Natural killer cell treated with Interleukin-12 subunit alpha and Interleukin-12 subunit beta and Interleukin-15 and Interleukin-18, amount 100 ng/mL, for 72 hours (primary cell): Measurements from ENCODE around the gene HOXD11. TPM values are rescaled to one million over a fixed set of nuclear protein-coding genes. Genes with fewer than 3 reads are reported as not detected.

Experiments used
- ATAC-seq, 2 donors: fragments of 150-1000 bp; cut with Tn5 transposase in 1 of 2; sonication (Bioruptor Pico), chemical (Tn5 transposase) in 1 of 2; 2 replicates each; pipeline ENCODE4 v1.10.0; 2021
- DNase-seq: peaks from one replicate; pipeline ENCODE4 v3.0.0; 2022; ENCODE audit warnings: low spot score
- H3K27ac Mint-ChIP-seq, 2 donors: 1 replicate in 1 of 2; 2 replicates in 1 of 2; pipeline ENCODE4 v1.8.0; 2022; ENCODE audit warnings: mixed read lengths in 2 of 2, mild to moderate bottlenecking in 1 of 2, moderate library complexity in 1 of 2
- H3K27me3 Mint-ChIP-seq, 2 donors: 1 replicate in 1 of 2; 2 replicates in 1 of 2; pipeline ENCODE4 v1.8.0; 2022; ENCODE audit warnings: mixed read lengths in 2 of 2
- H3K36me3 Mint-ChIP-seq: one replicate; pipeline ENCODE4 v1.8.0; 2022; ENCODE audit warnings: mixed read lengths
- H3K4me1 Mint-ChIP-seq, 2 donors: 1 replicate in 1 of 2; 2 replicates in 1 of 2; pipeline ENCODE4 v1.8.0; 2022; ENCODE audit warnings: low read depth in 2 of 2, mixed read lengths in 2 of 2, mild to moderate bottlenecking in 1 of 2
- H3K4me3 Mint-ChIP-seq: one replicate; pipeline ENCODE4 v1.8.0; 2022; ENCODE audit warnings: mixed read lengths
- H3K9me3 Mint-ChIP-seq: 2 replicates; pipeline ENCODE4 v1.8.0; 2022; ENCODE audit warnings: mixed read lengths
- total RNA-seq, 2 donors: library from RNA; stranded (reverse); gene quantifications; one replicate each; pipeline ENCODE4 v1.2.3, GENCODE V29; 2022

Gene HOXD11
- total RNA-seq, 2 donors from 2014 or later, result not detected

GRCh38 chr2:176102309-176102866 is 4.7 kb upstream of the HOXD11 start:
- H3K27me3 Mint-ChIP-seq, result peaks cover 57 to 66% of the 10 kb centered on the region in 2 donors
- no peak overlapping the region for H3K4me3 Mint-ChIP-seq
- peaks cover 7% of the 10 kb centered on the region for H3K36me3 Mint-ChIP-seq
- peaks cover 13 to 16% of the 10 kb centered on the region in 2 donors for H3K4me1 Mint-ChIP-seq
- ATAC-seq, result no peak
- no peak overlapping the region for H3K27ac Mint-ChIP-seq
- DNase-seq, result peak; percentile 18
- H3K9me3 Mint-ChIP-seq, result no peaks in the 10 kb centered on the region

GRCh38 chr2:176103194-176103593 is 3.9 kb upstream of the HOXD11 start:
- no peak for ATAC-seq
- peaks cover 7% of the 10 kb centered on the region for H3K36me3 Mint-ChIP-seq
- peaks cover 50 to 61% of the 10 kb centered on the region in 2 donors for H3K27me3 Mint-ChIP-seq
- H3K4me3 Mint-ChIP-seq, result no peak overlapping the region
- H3K4me1 Mint-ChIP-seq, result peaks cover 8 to 12% of the 10 kb centered on the region in 2 donors
- H3K27ac Mint-ChIP-seq, result no peak overlapping the region
- no peaks in the 10 kb centered on the region for H3K9me3 Mint-ChIP-seq
- no peak for DNase-seq

GRCh38 chr2:176103742-176104315 is 3.3 kb upstream of the HOXD11 start:
- Mint-ChIP-seq H3K27me3 (peaks cover 54 to 63% of the 10 kb centered on the region in 2 donors), H3K4me1 (peaks cover 8 to 14% of the 10 kb centered on the region in 2 donors), H3K9me3 (no peaks in the 10 kb centered on the region), H3K27ac (no peak overlapping the region), H3K36me3 (peaks cover 7% of the 10 kb centered on the region), H3K4me3 (no peak overlapping the region)
- ATAC-seq (no peak), DNase-seq (peak; percentile 37)

- Mint-ChIP-seq H3K4me3 (no peak overlapping the region), H3K27ac (no peak overlapping the region), H3K27me3 (peaks cover 61 to 65% of the 10 kb centered on the region in 2 donors), H3K36me3 (peaks cover 7% of the 10 kb centered on the region), H3K9me3 (no peaks in the 10 kb centered on the region), H3K4me1 (peaks cover 8 to 18% of the 10 kb centered on the region in 2 donors)
- peak; percentile 29 for DNase-seq
- no peak for ATAC-seq
Observed at GRCh38 chr2:176104316-176105077, 2.6 kb upstream of the HOXD11 start.

- Mint-ChIP-seq H3K27me3 (peaks cover 68% of the 10 kb centered on the region in 2 donors), H3K4me1 (peaks cover 8 to 18% of the 10 kb centered on the region in 2 donors), H3K27ac (peak overlapping the region in 1 of 2 donors; percentile 7), H3K4me3 (no peak overlapping the region), H3K36me3 (peaks cover 7% of the 10 kb centered on the region), H3K9me3 (no peaks in the 10 kb centered on the region)
- DNase-seq (no peak), ATAC-seq (no peak)
Observed at GRCh38 chr2:176105078-176105729, 1.9 kb upstream of the HOXD11 start.

- Mint-ChIP-seq H3K36me3 (peaks cover 7% of the 10 kb centered on the region), H3K4me3 (peak overlapping the region; percentile 40), H3K27me3 (peaks cover 68 to 71% of the 10 kb centered on the region in 2 donors), H3K27ac (peak overlapping the region in 1 of 2 donors; percentile 7), H3K9me3 (no peaks in the 10 kb centered on the region), H3K4me1 (peaks cover 8 to 18% of the 10 kb centered on the region in 2 donors)
- DNase-seq (peak; percentile 20), ATAC-seq (peak in 1 of 2 donors; percentile 19)
Observed at GRCh38 chr2:176105730-176106580, 1.1 kb upstream of the HOXD11 start.

- Mint-ChIP-seq H3K4me3 (no peak overlapping the region), H3K4me1 (peaks cover 8 to 18% of the 10 kb centered on the region in 2 donors)
Observed at GRCh38 chr2:176107731-176108181, 676 bp downstream of the HOXD11 start.

GRCh38 chr2:176109192-176109901 is 2.3 kb downstream of the HOXD11 start:
- H3K4me1 Mint-ChIP-seq, result peaks cover 8 to 18% of the 10 kb centered on the region in 2 donors
- peaks cover 60 to 71% of the 10 kb centered on the region in 2 donors for H3K27me3 Mint-ChIP-seq
- no peak overlapping the region for H3K27ac Mint-ChIP-seq
- H3K36me3 Mint-ChIP-seq, result peaks cover 7% of the 10 kb centered on the region
- no peak for DNase-seq
- no peak for ATAC-seq
- no peaks in the 10 kb centered on the region for H3K9me3 Mint-ChIP-seq
- H3K4me3 Mint-ChIP-seq, result no peak overlapping the region

More at GRCh38 chr2:176107731-176108181, 676 bp downstream of the HOXD11 start:
- peaks cover 7% of the 10 kb centered on the region for H3K36me3 Mint-ChIP-seq
- ATAC-seq (no peak), DNase-seq (peak; percentile 56)
- no peak overlapping the region for H3K27ac Mint-ChIP-seq
- no peaks in the 10 kb centered on the region for H3K9me3 Mint-ChIP-seq
- peaks cover 62 to 71% of the 10 kb centered on the region in 2 donors for H3K27me3 Mint-ChIP-seq

- Mint-ChIP-seq H3K27me3 (peaks cover 55 to 69% of the 10 kb centered on the region in 2 donors), H3K9me3 (no peaks in the 10 kb centered on the region), H3K36me3 (peaks cover 7% of the 10 kb centered on the region), H3K4me1 (peaks cover 8 to 16% of the 10 kb centered on the region in 2 donors), H3K4me3 (no peak overlapping the region), H3K27ac (no peak overlapping the region)
- ATAC-seq, result no peak
- DNase-seq, result no peak
Observed at GRCh38 chr2:176109946-176110345, 2.9 kb downstream of the HOXD11 start.

GRCh38 chr2:176110415-176111308 is 3.6 kb downstream of the HOXD11 start:
- Mint-ChIP-seq H3K9me3 (no peaks in the 10 kb centered on the region), H3K4me1 (peaks cover 8 to 13% of the 10 kb centered on the region in 2 donors), H3K36me3 (peaks cover 7% of the 10 kb centered on the region), H3K4me3 (no peak overlapping the region), H3K27ac (no peak overlapping the region), H3K27me3 (peaks cover 48 to 66% of the 10 kb centered on the region in 2 donors)
- ATAC-seq (no peak), DNase-seq (no peak)

- Mint-ChIP-seq H3K36me3 (peaks cover 2% of the 10 kb centered on the region), H3K9me3 (no peaks in the 10 kb centered on the region), H3K27ac (no peak overlapping the region), H3K4me1 (peaks cover 2 to 8% of the 10 kb centered on the region in 2 donors), H3K27me3 (peaks cover 43 to 62% of the 10 kb centered on the region in 2 donors), H3K4me3 (no peak overlapping the region)
- DNase-seq (no peak), ATAC-seq (no peak)
Observed at GRCh38 chr2:176111309-176111663, 4.2 kb downstream of the HOXD11 start.
